Middle frontal gyrus (tissue), 1 donor: ENCODE measurements around the gene PTTG2.

ENCODE experiments used
- DNase-seq: peaks from one replicate; pipeline ENCODE4 v3.0.0-alpha.2; 2015; ENCODE audit warnings: low spot score; ENCODE audit errors: extremely low spot score

PTTG2 gene

DNA sequence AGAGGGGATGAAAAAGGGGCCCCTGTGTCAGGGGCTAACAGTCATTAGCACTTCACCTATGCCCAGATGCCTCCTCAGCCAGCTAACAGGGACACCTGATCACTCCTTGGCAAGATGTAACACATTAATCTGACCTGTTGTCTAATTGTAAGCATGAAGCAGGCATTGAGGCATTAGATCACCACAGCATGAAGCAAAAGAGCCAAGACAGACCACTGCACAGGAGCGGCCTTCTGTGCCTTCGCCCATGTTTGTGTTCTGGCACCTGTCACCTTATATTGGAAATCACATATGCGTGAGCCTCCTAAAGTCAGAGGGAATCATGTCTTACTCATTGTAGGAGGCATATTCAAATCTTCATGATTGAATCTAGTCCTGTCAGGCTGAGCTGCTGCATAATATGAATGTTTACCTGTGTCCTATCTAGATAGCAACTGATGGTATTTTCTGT lies 48.4 kb downstream of the PTTG2 start:
- no peak for DNase-seq

DNA sequence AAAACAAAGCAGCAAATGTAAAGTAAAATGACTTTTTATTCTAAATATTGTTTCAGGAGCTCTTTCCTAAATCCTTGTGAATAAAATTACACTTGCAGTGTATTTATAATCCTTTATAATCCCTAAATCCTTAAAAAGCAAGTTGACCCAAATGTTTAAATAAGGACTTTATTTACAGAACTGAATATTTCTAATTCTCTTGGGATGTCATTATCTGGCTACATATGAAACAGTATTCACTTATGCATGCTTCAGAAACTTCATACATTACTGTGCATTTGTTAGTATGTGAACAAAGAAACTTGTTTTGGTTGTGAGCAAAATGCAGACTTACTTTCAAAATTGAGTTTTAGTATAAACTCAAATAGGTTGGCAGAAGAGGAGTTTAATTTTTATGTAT lies 49.2 kb downstream of the PTTG2 start:
- no peak for DNase-seq

DNA sequence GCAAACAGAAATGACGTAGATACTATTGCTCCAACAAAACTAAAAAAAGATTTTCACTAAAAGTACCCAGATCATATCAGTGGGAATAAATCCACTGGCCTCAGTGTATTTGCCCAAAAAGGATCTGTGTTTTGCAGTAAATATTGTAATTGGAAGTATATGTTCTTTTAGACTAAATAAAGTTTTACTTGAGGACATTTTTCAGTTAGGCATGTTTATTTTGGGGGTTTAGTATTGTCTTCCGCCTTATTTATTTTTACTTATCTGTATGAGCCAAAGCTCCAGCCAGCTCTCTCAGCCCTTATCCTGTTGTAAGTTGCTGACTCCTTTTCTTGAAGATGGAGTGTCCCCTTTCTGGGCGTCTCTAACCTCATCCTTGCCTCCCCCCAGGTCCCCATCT lies 49.8 kb downstream of the PTTG2 start:
- no peak for DNase-seq
